Activated T-cell treated with anti-CD3 and anti-CD28 coated beads, Interleukin-2, amount 50 U/mL, for 72 hours (primary cell): Measurements from ENCODE around the gene MON2. TPM values are rescaled to one million over a fixed set of nuclear protein-coding genes. Genes with fewer than 3 reads are reported as not detected.

Source experiments
- ATAC-seq, 2 donors: fragments of 150-1000 bp; cut with Tn5 transposase; replicated peaks in 1 of 2; 2 replicates each; pipeline ENCODE4 v1.10.0; 2021; ENCODE audit warnings: moderate library complexity in 2 of 2, mild to moderate bottlenecking in 1 of 2
- DNase-seq, 2 donors: peaks; one replicate each; pipeline ENCODE4 v3.0.0; 2021 to 2022; ENCODE audit warnings: mixed read lengths in 1 of 2
- H3K27ac Mint-ChIP-seq: one replicate; pipeline ENCODE4 v1.8.0; 2022; ENCODE audit warnings: mild to moderate bottlenecking, moderate library complexity, mixed read lengths
- H3K27me3 Mint-ChIP-seq: one replicate; pipeline ENCODE4 v1.8.0; 2022; ENCODE audit warnings: low read depth, mixed read lengths
- H3K36me3 Mint-ChIP-seq, 2 donors: one replicate each; pipeline ENCODE4 v1.8.0; 2022; ENCODE audit warnings: mixed read lengths in 2 of 2, mild to moderate bottlenecking in 1 of 2; ENCODE audit not compliant: insufficient read depth in 2 of 2
- H3K4me1 Mint-ChIP-seq: one replicate; pipeline ENCODE4 v1.8.0; 2022; ENCODE audit warnings: low read depth, mixed read lengths
- H3K4me3 Mint-ChIP-seq, 2 donors: one replicate each; pipeline ENCODE4 v1.8.0; 2022; ENCODE audit warnings: mild to moderate bottlenecking in 2 of 2, mixed read lengths in 2 of 2, moderate library complexity in 2 of 2
- H3K9me3 Mint-ChIP-seq, 2 donors: one replicate each; pipeline ENCODE4 v1.8.0; 2022; ENCODE audit warnings: mixed read lengths in 2 of 2
- total RNA-seq, 2 donors: library from RNA; stranded (reverse); gene quantifications; one replicate each; pipeline ENCODE4 v1.2.3, GENCODE V29; 2022

Gene MON2
- total RNA-seq, 2 donors from 2014 or later = 36.0 to 41.6 TPM

DNA sequence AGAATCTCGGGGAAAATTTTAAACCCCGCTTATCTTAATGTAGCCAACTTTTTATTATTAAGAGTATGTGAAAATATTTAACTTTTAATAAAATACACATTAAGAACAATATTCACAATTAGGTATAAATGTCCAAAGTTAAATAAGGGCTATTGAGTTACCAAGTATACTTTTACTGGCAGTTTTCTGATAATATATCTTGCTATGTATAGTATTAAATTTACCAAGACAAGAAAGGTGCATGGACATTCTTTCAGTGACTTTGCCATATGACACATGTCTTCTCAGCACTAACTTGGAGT lies 115.4 kb downstream of the MON2 start:
- H3K4me3 Mint-ChIP-seq = no peak overlapping the region
- DNase-seq = no peak
- H3K27ac Mint-ChIP-seq = no peak overlapping the region
- no peaks in the 10 kb centered on the region for H3K4me1 Mint-ChIP-seq
- no peaks in the 10 kb centered on the region for H3K9me3 Mint-ChIP-seq
- no peaks in the 10 kb centered on the region for H3K27me3 Mint-ChIP-seq
- no peak for ATAC-seq
- H3K36me3 Mint-ChIP-seq = peaks cover 1 to 6% of the 10 kb centered on the region in 2 donors

GRCh38 chr12:62584619-62585018 lies 118.0 kb downstream of the MON2 start:
- Mint-ChIP-seq H3K9me3 (no peaks in the 10 kb centered on the region), H3K27me3 (no peaks in the 10 kb centered on the region), H3K36me3 (peaks cover 1 to 9% of the 10 kb centered on the region in 2 donors), H3K4me3 (no peak overlapping the region), H3K27ac (peak overlapping the region; percentile 24), H3K4me1 (no peaks in the 10 kb centered on the region)
- DNase-seq = no peak
- no peak for ATAC-seq

- no peaks in the 10 kb centered on the region for H3K27me3 Mint-ChIP-seq
- no peaks in the 10 kb centered on the region for H3K9me3 Mint-ChIP-seq
- H3K36me3 Mint-ChIP-seq = peaks cover 1 to 11% of the 10 kb centered on the region in 2 donors
- H3K4me1 Mint-ChIP-seq = no peaks in the 10 kb centered on the region
- ATAC-seq = no peak
- no peak overlapping the region for H3K4me3 Mint-ChIP-seq
- no peak overlapping the region for H3K27ac Mint-ChIP-seq
- no peak for DNase-seq
Observed at GRCh38 chr12:62586850-62587249, 120.2 kb downstream of the MON2 start.

GRCh38 chr12:62588916-62589315 lies 122.3 kb downstream of the MON2 start:
- DNase-seq (no peak), ATAC-seq (no peak)
- H3K27me3 Mint-ChIP-seq = no peaks in the 10 kb centered on the region
- no peaks in the 10 kb centered on the region for H3K4me1 Mint-ChIP-seq
- H3K36me3 Mint-ChIP-seq = peaks cover 0 to 8% of the 10 kb centered on the region in 2 donors
- no peak overlapping the region for H3K4me3 Mint-ChIP-seq
- H3K27ac Mint-ChIP-seq = no peak overlapping the region
- H3K9me3 Mint-ChIP-seq = no peaks in the 10 kb centered on the region

- no peaks in the 10 kb centered on the region for H3K36me3 Mint-ChIP-seq
- DNase-seq (no peak), ATAC-seq (no peak)
- no peak overlapping the region for H3K4me3 Mint-ChIP-seq
- H3K4me1 Mint-ChIP-seq = peaks cover 15% of the 10 kb centered on the region
- no peak overlapping the region for H3K27ac Mint-ChIP-seq
- H3K27me3 Mint-ChIP-seq = no peaks in the 10 kb centered on the region
- H3K9me3 Mint-ChIP-seq = no peaks in the 10 kb centered on the region
Observed at GRCh38 chr12:62597253-62597652, 130.6 kb downstream of the MON2 start.

- Mint-ChIP-seq H3K27me3 (no peaks in the 10 kb centered on the region), H3K36me3 (peaks cover 0 to 1% of the 10 kb centered on the region in 2 donors), H3K9me3 (no peaks in the 10 kb centered on the region), H3K27ac (no peak overlapping the region), H3K4me3 (no peak overlapping the region), H3K4me1 (peaks cover 16% of the 10 kb centered on the region)
- ATAC-seq (no peak), DNase-seq (no peak)
Observed at GRCh38 chr12:62598846-62599245, 132.2 kb downstream of the MON2 start.

GRCh38 chr12:62599854-62600437 lies 133.3 kb downstream of the MON2 start:
- peaks cover 26% of the 10 kb centered on the region for H3K4me1 Mint-ChIP-seq
- H3K9me3 Mint-ChIP-seq = no peaks in the 10 kb centered on the region
- DNase-seq (no peak), ATAC-seq (no peak)
- H3K27me3 Mint-ChIP-seq = no peaks in the 10 kb centered on the region
- peaks cover 0 to 3% of the 10 kb centered on the region in 2 donors for H3K36me3 Mint-ChIP-seq
- H3K27ac Mint-ChIP-seq = peak overlapping the region; percentile 54
- no peak overlapping the region for H3K4me3 Mint-ChIP-seq

- peaks cover 43% of the 10 kb centered on the region for H3K4me1 Mint-ChIP-seq
- no peaks in the 10 kb centered on the region for H3K9me3 Mint-ChIP-seq
- peak overlapping the region; percentile 98 for H3K27ac Mint-ChIP-seq
- no peak for ATAC-seq
- DNase-seq = no peak
- peak overlapping the region in 1 of 2 donors; percentile 94 for H3K4me3 Mint-ChIP-seq
- H3K27me3 Mint-ChIP-seq = no peaks in the 10 kb centered on the region
- H3K36me3 Mint-ChIP-seq = peaks cover 0 to 3% of the 10 kb centered on the region in 2 donors
Observed at GRCh38 chr12:62601765-62602164, 135.1 kb downstream of the MON2 start.

DNA sequence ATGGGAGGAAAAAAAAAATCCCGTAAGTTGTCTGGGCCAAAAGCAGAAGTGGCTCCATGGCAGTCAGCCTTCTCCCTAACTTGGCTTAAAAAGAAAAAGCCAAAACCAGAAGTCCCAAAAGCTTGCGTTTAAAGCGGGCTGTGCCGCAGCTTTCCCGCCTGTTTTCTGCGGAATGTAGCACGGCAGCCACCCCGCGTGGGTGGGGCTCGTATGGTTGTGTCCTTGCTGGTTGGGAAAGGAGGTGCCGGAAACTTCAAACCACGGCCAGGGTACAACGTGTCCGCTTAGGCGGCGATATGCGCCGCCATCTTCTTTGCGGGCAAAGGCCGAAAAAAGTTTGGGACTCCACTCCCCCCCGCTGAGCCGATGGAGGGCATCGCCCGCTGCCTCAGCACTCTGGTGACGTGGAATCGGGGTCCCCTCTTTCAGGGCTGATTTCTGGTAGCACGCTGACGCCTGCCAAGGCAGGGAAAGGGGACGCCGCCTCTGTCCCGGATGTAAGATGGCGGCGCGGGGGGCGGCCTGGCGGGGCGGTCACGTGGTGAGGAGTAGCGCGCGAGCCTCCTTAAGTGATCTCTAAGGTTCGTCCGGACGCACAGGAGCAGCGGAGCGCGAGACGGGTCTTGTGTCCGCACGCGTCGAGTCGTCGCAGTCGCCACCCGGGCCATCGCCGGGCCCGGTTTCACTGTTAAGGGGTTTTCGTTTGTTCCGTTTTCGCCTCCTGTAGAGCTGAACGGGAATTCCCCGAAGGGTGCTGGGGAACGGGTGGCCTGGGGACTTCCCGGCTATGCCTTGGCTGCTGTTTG lies 135.8 kb downstream of the MON2 start:
- Mint-ChIP-seq H3K9me3 (no peaks in the 10 kb centered on the region), H3K4me3 (peak overlapping the region; percentile 82 to 94), H3K36me3 (peaks cover 0 to 3% of the 10 kb centered on the region in 2 donors), H3K27ac (peak overlapping the region; percentile 98), H3K27me3 (no peaks in the 10 kb centered on the region), H3K4me1 (peaks cover 47% of the 10 kb centered on the region)
- ATAC-seq (peak; percentile 72 to 77), DNase-seq (peak; percentile 88 to 92)

- H3K9me3 Mint-ChIP-seq = no peaks in the 10 kb centered on the region
- peak; percentile 85 to 86 for DNase-seq
- H3K27ac Mint-ChIP-seq = peak overlapping the region; percentile 96
- peaks cover 47% of the 10 kb centered on the region for H3K4me1 Mint-ChIP-seq
- H3K27me3 Mint-ChIP-seq = no peaks in the 10 kb centered on the region
- peak; percentile 80 to 81 for ATAC-seq
- H3K4me3 Mint-ChIP-seq = peak overlapping the region; percentile 82 to 94
- peaks cover 0 to 3% of the 10 kb centered on the region in 2 donors for H3K36me3 Mint-ChIP-seq
Observed at GRCh38 chr12:62603061-62603810, 136.6 kb downstream of the MON2 start.

GRCh38 chr12:62603811-62604098 lies 137.1 kb downstream of the MON2 start:
- peak overlapping the region; percentile 96 for H3K27ac Mint-ChIP-seq

DNA sequence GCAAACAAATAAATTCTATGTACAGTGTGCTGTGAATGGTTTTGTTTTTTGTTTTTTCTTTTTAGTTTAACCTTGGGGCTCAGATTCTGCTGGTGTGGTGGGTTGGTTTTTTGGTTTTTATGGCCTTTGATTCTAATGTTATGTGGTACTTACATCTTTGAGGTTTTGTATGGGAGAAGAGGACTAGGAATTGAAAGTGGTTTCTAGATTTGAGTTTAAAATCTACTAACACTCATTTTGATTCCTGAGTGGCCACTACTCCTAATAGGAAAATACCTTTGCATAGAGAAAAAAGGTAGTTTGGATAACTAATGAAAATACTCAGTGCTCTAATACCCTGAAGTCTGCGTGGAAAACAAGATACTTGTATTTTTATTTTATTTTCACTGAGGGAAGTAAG lies 137.7 kb downstream of the MON2 start:
- H3K9me3 Mint-ChIP-seq = no peaks in the 10 kb centered on the region
- DNase-seq = no peak
- H3K27ac Mint-ChIP-seq = peak overlapping the region; percentile 96
- peaks cover 0 to 3% of the 10 kb centered on the region in 2 donors for H3K36me3 Mint-ChIP-seq
- H3K4me3 Mint-ChIP-seq = peak overlapping the region; percentile 82 to 94
- no peaks in the 10 kb centered on the region for H3K27me3 Mint-ChIP-seq
- peaks cover 47% of the 10 kb centered on the region for H3K4me1 Mint-ChIP-seq
- ATAC-seq = no peak

More at GRCh38 chr12:62603811-62604098, 137.1 kb downstream of the MON2 start:
- no peaks in the 10 kb centered on the region for H3K27me3 Mint-ChIP-seq
- DNase-seq = no peak
- peaks cover 47% of the 10 kb centered on the region for H3K4me1 Mint-ChIP-seq
- H3K4me3 Mint-ChIP-seq = peak overlapping the region; percentile 82 to 94
- no peak for ATAC-seq
- no peaks in the 10 kb centered on the region for H3K9me3 Mint-ChIP-seq
- H3K36me3 Mint-ChIP-seq = peaks cover 0 to 3% of the 10 kb centered on the region in 2 donors

DNA sequence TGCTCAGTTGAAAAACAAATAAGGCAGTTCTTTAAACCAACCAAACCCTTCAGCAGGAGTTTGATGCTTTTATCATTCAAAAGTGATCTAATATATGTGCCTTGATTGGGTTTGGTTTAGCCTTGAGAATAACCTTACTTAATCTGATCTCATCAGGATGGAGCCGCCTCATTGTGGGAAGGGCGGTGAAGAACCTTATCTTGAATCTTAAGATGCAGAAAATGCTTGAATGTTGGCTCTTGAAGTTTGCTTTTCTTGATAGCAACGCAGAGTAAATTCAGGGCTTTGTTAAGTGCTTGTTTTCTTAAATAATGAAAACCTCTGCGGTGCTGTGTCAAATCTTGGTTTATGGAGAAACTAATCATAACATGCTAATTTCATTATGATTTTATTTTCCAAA lies 138.2 kb downstream of the MON2 start:
- Mint-ChIP-seq H3K4me1 (peaks cover 47% of the 10 kb centered on the region), H3K27me3 (no peaks in the 10 kb centered on the region), H3K9me3 (no peaks in the 10 kb centered on the region), H3K36me3 (peaks cover 0 to 3% of the 10 kb centered on the region in 2 donors), H3K27ac (peak overlapping the region; percentile 96), H3K4me3 (peak overlapping the region; percentile 82 to 94)
- no peak for ATAC-seq
- peak in 1 of 2 donors; percentile 5 for DNase-seq
